Neural progenitor cell (in vitro differentiated cells): ENCODE data around the gene NCK1. TPM values are rescaled to one million over a fixed set of nuclear protein-coding genes. Genes with fewer than 3 reads are reported as not detected.

Source experiments
- DNase-seq: peaks from one replicate; pipeline ENCODE4 v3.0.0-alpha.2; 2016; ENCODE audit warnings: low spot score
- H2AFZ ChIP-seq: fragments of 200-600 bp; sonication (generic); replicated peaks from 2 replicates; pipeline ENCODE4 v1.6.1; 2016; ENCODE audit warnings: antibody characterized with exemption
- H3F3A ChIP-seq: fragments of 200-600 bp; sonication (generic); 2 replicates; pipeline ENCODE4 v1.6.1; 2016; ENCODE audit warnings: antibody characterized with exemption, low read depth
- H3K27ac ChIP-seq: fragments of 200-600 bp; sonication (generic); 2 replicates; pipeline ENCODE4 v1.5.1; 2016; ENCODE audit warnings: mild to moderate bottlenecking
- H3K27me3 ChIP-seq: fragments of 200-600 bp; sonication (generic); 2 replicates; pipeline ENCODE4 v1.6.1; 2016; ENCODE audit warnings: mild to moderate bottlenecking, moderate library complexity
- H3K36me3 ChIP-seq: fragments of 200-600 bp; sonication (generic); 2 replicates; pipeline ENCODE4 v1.5.1; 2016
- H3K4me1 ChIP-seq: fragments of 200-600 bp; sonication (generic); 2 replicates; pipeline ENCODE4 v1.6.1; 2016; ENCODE audit warnings: mixed run types
- H3K4me2 ChIP-seq: fragments of 200-600 bp; sonication (generic); 2 replicates; pipeline ENCODE4 v1.6.1; 2016
- H3K4me3 ChIP-seq: fragments of 200-600 bp; sonication (generic); 2 replicates; pipeline ENCODE4 v1.5.1; 2016
- H3K79me2 ChIP-seq: fragments of 200-600 bp; sonication (generic); 2 replicates; pipeline ENCODE4 v1.6.1; 2016; ENCODE audit warnings: low read depth
- H3K9ac ChIP-seq: fragments of 200-600 bp; sonication (generic); 2 replicates; pipeline ENCODE4 v1.6.1; 2016
- H3K9me3 ChIP-seq: fragments of 200-600 bp; sonication (generic); 2 replicates; pipeline ENCODE4 v1.5.1; 2016; ENCODE audit warnings: low read depth
- H4K20me1 ChIP-seq: fragments of 200-600 bp; sonication (generic); 2 replicates; pipeline ENCODE4 v1.6.1; 2016; ENCODE audit warnings: low read depth
- H3K27ac Mint-ChIP-seq: 3 replicates; pipeline ENCODE4 v1.8.0; 2021; ENCODE audit warnings: mixed read lengths
- H3K27me3 Mint-ChIP-seq: 2 replicates; pipeline ENCODE4 v1.8.0; 2022; ENCODE audit warnings: low read depth, mild to moderate bottlenecking, inconsistent platforms, moderate library complexity, mixed read lengths; ENCODE audit not compliant: insufficient read depth
- H3K36me3 Mint-ChIP-seq: 3 replicates; pipeline ENCODE4 v1.8.0; 2021; ENCODE audit warnings: mixed read lengths
- H3K4me1 Mint-ChIP-seq: 3 replicates; pipeline ENCODE4 v1.8.0; 2021; ENCODE audit warnings: mixed read lengths
- H3K4me3 Mint-ChIP-seq: 3 replicates; pipeline ENCODE4 v1.8.0; 2021; ENCODE audit warnings: mild to moderate bottlenecking, moderate library complexity, mixed read lengths
- H3K9me3 Mint-ChIP-seq: 3 replicates; pipeline ENCODE4 v1.8.0; 2020; ENCODE audit warnings: mixed read lengths
- EZH2 ChIP-seq: fragments of 200-600 bp; sonication (generic); IDR thresholded peaks from 2 replicates; pipeline ENCODE4 v1.6.1; 2017; ENCODE audit warnings: antibody characterized with exemption, mild to moderate bottlenecking, moderate library complexity
- EZH2phosphoT487 ChIP-seq: fragments of 200-600 bp; sonication (generic); IDR thresholded peaks from 2 replicates; pipeline ENCODE4 v1.6.1; 2017; ENCODE audit warnings: antibody characterized with exemption
- total RNA-seq: library from RNA; depleted of rRNA; stranded (reverse); fragments of >200 nt; gene quantifications from 2 replicates; pipeline ENCODE4 v1.2.3, GENCODE V29; 2015; ENCODE audit warnings: low replicate concordance
- TF ChIP-seq, protein P1 (sequence below): fragments of 200-600 bp; sonication (generic); IDR thresholded peaks from 2 replicates; pipeline ENCODE4 v1.5.1; 2017; ENCODE audit warnings: antibody characterized with exemption, mild to moderate bottlenecking

The NCK1 gene
- total RNA-seq, 1 donor from 2014 or later, result 46.5 TPM

DNA sequence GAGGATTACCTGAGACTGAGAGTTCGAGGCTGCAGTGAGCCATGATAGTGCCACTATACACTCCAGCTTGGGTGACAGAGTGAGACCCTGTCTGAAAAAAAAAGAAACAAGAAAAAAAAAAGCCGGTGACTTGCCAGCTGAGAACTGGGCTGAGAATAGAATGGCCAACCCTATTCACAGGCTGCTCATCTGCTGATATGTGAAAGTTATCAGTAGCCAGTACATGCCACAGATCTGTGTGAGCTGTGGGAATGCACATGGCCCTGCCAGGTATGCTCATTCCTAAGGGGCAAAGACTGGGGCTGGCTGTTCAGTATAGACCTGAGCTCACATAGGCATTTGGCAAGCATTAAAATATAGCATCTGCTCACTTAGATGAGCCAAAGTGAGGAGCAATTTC lies 126.6 kb downstream of the NCK1 start:
- H3K36me3 Mint-ChIP-seq, result peaks cover 7% of the 10 kb centered on the region
- Histone ChIP-seq H3K4me2 (no peak overlapping the region), H3K79me2 (no peaks in the 10 kb centered on the region), H3K4me3 (no peak overlapping the region), H3K4me1 (no peaks in the 10 kb centered on the region), H3K9ac (no peak overlapping the region), H3K27ac (no peak overlapping the region), H4K20me1 (no peaks in the 10 kb centered on the region), H3K9me3 (no peaks in the 10 kb centered on the region), H3K27me3 (no peaks in the 10 kb centered on the region), H3F3A (no peaks in the 10 kb centered on the region), H3K36me3 (no peaks in the 10 kb centered on the region), H2AFZ (no peak overlapping the region)
- TF ChIP-seq EZH2phosphoT487, result no peak
- TF ChIP-seq, protein P1, sequence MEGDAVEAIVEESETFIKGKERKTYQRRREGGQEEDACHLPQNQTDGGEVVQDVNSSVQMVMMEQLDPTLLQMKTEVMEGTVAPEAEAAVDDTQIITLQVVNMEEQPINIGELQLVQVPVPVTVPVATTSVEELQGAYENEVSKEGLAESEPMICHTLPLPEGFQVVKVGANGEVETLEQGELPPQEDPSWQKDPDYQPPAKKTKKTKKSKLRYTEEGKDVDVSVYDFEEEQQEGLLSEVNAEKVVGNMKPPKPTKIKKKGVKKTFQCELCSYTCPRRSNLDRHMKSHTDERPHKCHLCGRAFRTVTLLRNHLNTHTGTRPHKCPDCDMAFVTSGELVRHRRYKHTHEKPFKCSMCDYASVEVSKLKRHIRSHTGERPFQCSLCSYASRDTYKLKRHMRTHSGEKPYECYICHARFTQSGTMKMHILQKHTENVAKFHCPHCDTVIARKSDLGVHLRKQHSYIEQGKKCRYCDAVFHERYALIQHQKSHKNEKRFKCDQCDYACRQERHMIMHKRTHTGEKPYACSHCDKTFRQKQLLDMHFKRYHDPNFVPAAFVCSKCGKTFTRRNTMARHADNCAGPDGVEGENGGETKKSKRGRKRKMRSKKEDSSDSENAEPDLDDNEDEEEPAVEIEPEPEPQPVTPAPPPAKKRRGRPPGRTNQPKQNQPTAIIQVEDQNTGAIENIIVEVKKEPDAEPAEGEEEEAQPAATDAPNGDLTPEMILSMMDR, result no peak
- no peak for TF ChIP-seq EZH2
- no peak for DNase-seq
- H3K4me3 Mint-ChIP-seq, result no peak overlapping the region
- H3K4me1 Mint-ChIP-seq, result no peaks in the 10 kb centered on the region
- H3K27ac Mint-ChIP-seq, result no peak overlapping the region
- peaks cover 4% of the 10 kb centered on the region for H3K27me3 Mint-ChIP-seq
- peaks cover 9% of the 10 kb centered on the region for H3K9me3 Mint-ChIP-seq

- no peak overlapping the region for H2AFZ ChIP-seq
- H3K9me3 Mint-ChIP-seq, result peaks cover 9% of the 10 kb centered on the region
- H3K4me2 ChIP-seq, result no peak overlapping the region
- H3K27me3 Mint-ChIP-seq, result peaks cover 4% of the 10 kb centered on the region
- no peaks in the 10 kb centered on the region for H4K20me1 ChIP-seq
- no peak overlapping the region for H3K27ac Mint-ChIP-seq
- H3K9ac ChIP-seq, result no peak overlapping the region
- no peaks in the 10 kb centered on the region for H3K4me1 ChIP-seq
- H3K36me3 ChIP-seq, result no peaks in the 10 kb centered on the region
- no peak overlapping the region for H3K4me3 Mint-ChIP-seq
- H3K36me3 Mint-ChIP-seq, result peaks cover 7% of the 10 kb centered on the region
- DNase-seq, result no peak
- H3K4me3 ChIP-seq, result no peak overlapping the region
- TF ChIP-seq, protein P1, result no peak
- TF ChIP-seq EZH2, result no peak
- no peak for TF ChIP-seq EZH2phosphoT487
- no peaks in the 10 kb centered on the region for H3K27me3 ChIP-seq
- H3K27ac ChIP-seq, result no peak overlapping the region
- no peaks in the 10 kb centered on the region for H3K4me1 Mint-ChIP-seq
- no peaks in the 10 kb centered on the region for H3K9me3 ChIP-seq
- no peaks in the 10 kb centered on the region for H3F3A ChIP-seq
- no peaks in the 10 kb centered on the region for H3K79me2 ChIP-seq
Measured at GRCh38 chr3:136989781-136990524, 127.9 kb downstream of the NCK1 start.

- H3K4me3 ChIP-seq, result no peak overlapping the region
Measured at GRCh38 chr3:136990826-136991225, 128.8 kb downstream of the NCK1 start.

More at GRCh38 chr3:136990826-136991225, 128.8 kb downstream of the NCK1 start:
- H3K4me2 ChIP-seq, result no peak overlapping the region
- no peak overlapping the region for H3K9ac ChIP-seq
- H3K9me3 ChIP-seq, result no peaks in the 10 kb centered on the region
- H3K27me3 Mint-ChIP-seq, result peaks cover 4% of the 10 kb centered on the region
- H3K27me3 ChIP-seq, result no peaks in the 10 kb centered on the region
- DNase-seq, result no peak
- H3K4me1 ChIP-seq, result no peaks in the 10 kb centered on the region
- H3K4me1 Mint-ChIP-seq, result no peaks in the 10 kb centered on the region
- TF ChIP-seq EZH2phosphoT487 (no peak), EZH2 (no peak)
- TF ChIP-seq, protein P1, result no peak
- H3K4me3 Mint-ChIP-seq, result no peak overlapping the region
- H3K79me2 ChIP-seq, result no peaks in the 10 kb centered on the region
- no peak overlapping the region for H3K27ac ChIP-seq
- H3K36me3 ChIP-seq, result no peaks in the 10 kb centered on the region
- H3F3A ChIP-seq, result no peaks in the 10 kb centered on the region
- H4K20me1 ChIP-seq, result no peaks in the 10 kb centered on the region
- no peak overlapping the region for H3K27ac Mint-ChIP-seq
- H3K36me3 Mint-ChIP-seq, result peaks cover 6% of the 10 kb centered on the region
- peaks cover 7% of the 10 kb centered on the region for H3K9me3 Mint-ChIP-seq
- H2AFZ ChIP-seq, result no peak overlapping the region
